ENCODE data around the gene PPP1R13B. TPM values are rescaled to one million over a fixed set of nuclear protein-coding genes. Genes with fewer than 3 reads are reported as not detected.
"Not testable (repeated sequence)": the region's sequence is repeated elsewhere in the genome, so short reads cannot be mapped to it uniquely, and the experiment has no call there.

The PPP1R13B gene
- total RNA-seq, 1 experiment from 2014 or later = 26.5 TPM

- H3K36me3 ChIP-seq (ENCODE audit: low read depth) = no peaks in the 10 kb centered on the region
Measured at GRCh38 chr14:103846097-103846496, 1.3 kb downstream of the PPP1R13B start.

GRCh38 chr14:103845327-103845726, 2.0 kb downstream of the PPP1R13B start:
- intact Hi-C loops (cut with micrococcal nuclease; ENCODE audit: unreplicated experiment) = no loop called here
- H3K27me3 ChIP-seq (ENCODE audit: insufficient read depth, low read depth) = no peaks in the 10 kb centered on the region
- H4K20me1 ChIP-seq (ENCODE audit: insufficient read depth) = no peaks in the 10 kb centered on the region
- H3K4me1 ChIP-seq (replicated peaks; ENCODE audit: insufficient read depth) = peaks cover 9% of the 10 kb centered on the region
- H3K27ac ChIP-seq = no peak overlapping the region
- BruUV-seq (replicated peaks) = no TSS peak
- H2AFZ ChIP-seq = no peak overlapping the region
- no peaks in the 10 kb centered on the region for H3K36me3 ChIP-seq (ENCODE audit: low read depth)
- CTCF ChIA-PET = no interaction called here
- no peak overlapping the region for H3K4me3 ChIP-seq
- no peak for DNase-seq
- no peaks in the 10 kb centered on the region for H3K9me3 ChIP-seq (ENCODE audit: insufficient read depth, low read depth)
- H3F3A ChIP-seq (ENCODE audit: insufficient read depth, low read depth) = peaks cover 11% of the 10 kb centered on the region; the same call in 1 of the 2 replicates
- H3K4me2 ChIP-seq = no peak overlapping the region
- H3K9me2 ChIP-seq (ENCODE audit: insufficient read depth) = no peaks in the 10 kb centered on the region
- TF ChIP-seq CTCF (conservative IDR thresholded peaks at IDR 0.05) (no peak), EZH2 (IDR thresholded peaks at IDR 0.05; ENCODE audit: low read depth) (no peak)
- 0 out of 2 replicates have a peak, but pooled peaks cover 16% of the 10 kb centered on the region for H3K79me2 ChIP-seq (ENCODE audit: low read depth)
- POLR2A ChIA-PET (ENCODE audit: unreplicated experiment) = interaction anchor here (0.6 kb wide), 2 partner anchors 36 to 384 kb away, joined by 3 to 5 read pairs; no protein-coding TSS in a partner anchor

More at GRCh38 chr14:103846097-103846496, 1.3 kb downstream of the PPP1R13B start:
- Histone ChIP-seq H3F3A (ENCODE audit: insufficient read depth, low read depth) (peaks cover 11% of the 10 kb centered on the region; the same call in 1 of the 2 replicates), H3K4me2 (peak overlapping the region; percentile 95), H4K20me1 (ENCODE audit: insufficient read depth) (no peaks in the 10 kb centered on the region), H3K79me2 (ENCODE audit: low read depth) (0 out of 2 replicates have a peak, but pooled peaks cover 16% of the 10 kb centered on the region), H3K4me1 (replicated peaks; ENCODE audit: insufficient read depth) (peaks cover 9% of the 10 kb centered on the region), H3K4me3 (peak overlapping the region; percentile 85), H3K9me3 (ENCODE audit: insufficient read depth, low read depth) (no peaks in the 10 kb centered on the region), H3K9me2 (ENCODE audit: insufficient read depth) (no peaks in the 10 kb centered on the region), H3K27me3 (ENCODE audit: insufficient read depth, low read depth) (no peaks in the 10 kb centered on the region), H3K27ac (no peak overlapping the region), H2AFZ (no peak overlapping the region; the same call in 1 of the 2 replicates)
- intact Hi-C loops (cut with micrococcal nuclease; ENCODE audit: unreplicated experiment) = no loop called here
- DNase-seq = no peak
- POLR2A ChIA-PET (ENCODE audit: unreplicated experiment) = interaction anchor here (0.6 kb wide), 2 partner anchors 36 to 385 kb away, joined by 3 to 5 read pairs; no protein-coding TSS in a partner anchor
- no peak for TF ChIP-seq EZH2 (IDR thresholded peaks at IDR 0.05; ENCODE audit: low read depth)
- no peak for TF ChIP-seq CTCF (conservative IDR thresholded peaks at IDR 0.05)
- CTCF ChIA-PET = no interaction called here
- no TSS peak for BruUV-seq (replicated peaks)

- CTCF ChIA-PET = interaction anchor here (0.7 kb wide), 3 partner anchors 22 to 185 kb away, joined by 3 to 5 read pairs (median 3); no protein-coding TSS in a partner anchor
- H2AFZ ChIP-seq; H3K9me3 ChIP-seq (ENCODE audit: insufficient read depth, low read depth); H3F3A ChIP-seq (ENCODE audit: insufficient read depth, low read depth); BruUV-seq (replicated peaks); H3K27me3 ChIP-seq (ENCODE audit: insufficient read depth, low read depth); H3K4me3 ChIP-seq; H3K4me1 ChIP-seq (replicated peaks; ENCODE audit: insufficient read depth); H3K36me3 ChIP-seq (ENCODE audit: low read depth); H4K20me1 ChIP-seq (ENCODE audit: insufficient read depth); H3K27ac ChIP-seq; H3K4me2 ChIP-seq; intact Hi-C loops (cut with micrococcal nuclease; ENCODE audit: unreplicated experiment); H3K9me2 ChIP-seq (ENCODE audit: insufficient read depth); DNase-seq: not testable (repeated sequence)
- POLR2A ChIA-PET (ENCODE audit: unreplicated experiment) = interaction anchor here (0.7 kb wide), 1 partner anchor 31 kb away, joined by 13 read pairs; no protein-coding TSS in a partner anchor
- H3K79me2 ChIP-seq (ENCODE audit: low read depth) = 0 out of 2 replicates have a peak, but pooled peaks cover 16% of the 10 kb centered on the region
Measured at GRCh38 chr14:103841265-103841664, 6.1 kb downstream of the PPP1R13B start.

Data from PC-9 (cell line).